T-helper 2 cell treated with Interferon-gamma antibody and Interleukin-4, amounts not matched to agents 5 μg/mL and 100 μg/mL, for 36 hours (primary cell): ENCODE data around the gene KRT72.
"Not testable (repeated sequence)": the region's sequence is repeated elsewhere in the genome, so short reads cannot be mapped to it uniquely, and the experiment has no call there.

Experiments
- DNase-seq: peaks from one replicate; pipeline ENCODE4 v3.0.0; 2021; ENCODE audit warnings: low spot score
- H3K27ac Mint-ChIP-seq: one replicate; pipeline ENCODE4 v1.8.0; 2021; ENCODE audit warnings: mild to moderate bottlenecking, mixed read lengths
- H3K27me3 Mint-ChIP-seq: one replicate; pipeline ENCODE4 v1.8.0; 2021; ENCODE audit warnings: low read depth, mixed read lengths
- H3K36me3 Mint-ChIP-seq: one replicate; pipeline ENCODE4 v1.8.0; 2021; ENCODE audit warnings: low read depth, mixed read lengths
- H3K4me1 Mint-ChIP-seq: one replicate; pipeline ENCODE4 v1.8.0; 2021; ENCODE audit warnings: low read depth, mixed read lengths
- H3K4me3 Mint-ChIP-seq: one replicate; pipeline ENCODE4 v1.8.0; 2022; ENCODE audit warnings: mild to moderate bottlenecking, moderate library complexity, mixed read lengths
- H3K9me3 Mint-ChIP-seq: one replicate; pipeline ENCODE4 v1.8.0; 2021; ENCODE audit warnings: mixed read lengths

KRT72 gene

DNA sequence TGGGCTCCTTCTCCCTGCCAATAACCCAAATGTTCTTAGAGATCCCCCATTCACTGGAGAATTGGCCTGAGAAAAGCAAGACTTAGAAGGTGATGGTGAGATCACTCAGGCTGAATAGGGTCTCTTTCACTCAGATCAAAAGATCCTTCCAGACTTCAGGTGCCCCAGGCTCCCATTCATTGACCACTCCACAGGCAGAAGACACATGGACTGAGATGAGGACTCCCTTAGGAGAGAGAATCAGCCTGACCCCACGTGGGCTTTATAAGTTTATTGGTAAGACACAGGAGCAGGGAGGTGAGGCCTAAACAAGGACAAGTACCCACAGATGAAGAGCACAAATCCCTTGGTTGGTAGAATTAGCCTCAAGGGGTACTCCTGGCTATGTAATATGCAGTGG, 6.1 kb upstream of the KRT72 start:
- Mint-ChIP-seq H3K36me3 (no peaks in the 10 kb centered on the region), H3K27ac (no peak overlapping the region), H3K4me1 (peaks cover 39% of the 10 kb centered on the region)

DNA sequence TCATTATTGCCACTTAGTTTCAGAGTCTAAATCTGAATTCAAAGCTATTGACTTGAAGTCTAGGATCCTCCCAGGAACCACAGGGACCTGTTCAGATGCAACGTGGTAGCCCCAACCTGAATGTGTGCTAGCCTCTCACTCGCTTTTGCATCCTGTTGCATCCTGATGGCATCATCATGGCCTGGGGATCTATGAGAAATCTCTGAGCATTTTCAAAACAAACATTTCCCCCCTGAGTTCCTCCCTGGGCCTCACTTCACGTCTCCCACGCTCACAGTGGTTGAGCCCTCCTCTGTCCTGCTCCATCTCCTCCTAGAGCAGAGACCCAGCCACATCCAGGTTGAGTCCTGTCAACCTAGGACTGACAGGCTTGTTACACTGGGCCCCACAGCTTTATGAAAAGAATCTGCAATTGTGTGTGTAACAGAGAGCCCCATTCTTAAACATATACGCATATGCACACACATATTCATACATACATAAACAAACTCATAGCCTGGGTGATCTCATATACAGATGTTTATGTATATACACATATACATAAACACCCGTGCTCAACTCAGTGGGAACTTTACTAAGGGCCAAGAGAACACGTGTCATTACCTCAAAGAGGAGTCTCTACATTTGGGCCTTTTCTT, 5.4 kb upstream of the KRT72 start:
- H3K27ac Mint-ChIP-seq: no peak overlapping the region
- H3K36me3 Mint-ChIP-seq: no peaks in the 10 kb centered on the region
- no peaks in the 10 kb centered on the region for H3K9me3 Mint-ChIP-seq
- H3K4me3 Mint-ChIP-seq: no peak overlapping the region
- peaks cover 39% of the 10 kb centered on the region for H3K4me1 Mint-ChIP-seq
- peaks cover 13% of the 10 kb centered on the region for H3K27me3 Mint-ChIP-seq
- DNase-seq: no peak

More for the DNA sequence above, 6.1 kb upstream of the KRT72 start:
- peaks cover 10% of the 10 kb centered on the region for H3K27me3 Mint-ChIP-seq
- H3K4me3 Mint-ChIP-seq: no peak overlapping the region
- H3K9me3 Mint-ChIP-seq: no peaks in the 10 kb centered on the region
- DNase-seq: no peak

DNA sequence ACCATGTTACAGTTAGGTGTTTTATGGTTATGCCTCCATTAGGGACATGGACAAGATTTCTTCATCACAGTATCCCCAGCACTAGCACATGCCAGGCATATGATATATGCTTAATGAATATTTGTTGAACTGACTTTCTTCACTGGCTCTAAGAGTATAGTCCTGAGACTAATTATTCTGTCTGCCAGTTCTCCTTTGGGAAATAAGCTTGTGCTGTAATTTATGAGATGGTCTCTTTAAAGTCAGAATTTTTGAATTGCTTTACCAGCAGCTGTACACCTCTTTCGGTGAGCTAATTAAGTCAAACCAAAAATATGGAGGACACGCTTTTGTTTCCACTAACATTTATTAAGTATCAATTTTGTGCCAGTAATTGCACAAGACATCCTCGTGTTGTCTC, 4.8 kb upstream of the KRT72 start:
- H3K9me3 Mint-ChIP-seq: no peaks in the 10 kb centered on the region
- peaks cover 16% of the 10 kb centered on the region for H3K27me3 Mint-ChIP-seq
- H3K4me1 Mint-ChIP-seq: peaks cover 39% of the 10 kb centered on the region
- H3K27ac Mint-ChIP-seq: no peak overlapping the region
- no peaks in the 10 kb centered on the region for H3K36me3 Mint-ChIP-seq
- DNase-seq: no peak
- H3K4me3 Mint-ChIP-seq: no peak overlapping the region

DNA sequence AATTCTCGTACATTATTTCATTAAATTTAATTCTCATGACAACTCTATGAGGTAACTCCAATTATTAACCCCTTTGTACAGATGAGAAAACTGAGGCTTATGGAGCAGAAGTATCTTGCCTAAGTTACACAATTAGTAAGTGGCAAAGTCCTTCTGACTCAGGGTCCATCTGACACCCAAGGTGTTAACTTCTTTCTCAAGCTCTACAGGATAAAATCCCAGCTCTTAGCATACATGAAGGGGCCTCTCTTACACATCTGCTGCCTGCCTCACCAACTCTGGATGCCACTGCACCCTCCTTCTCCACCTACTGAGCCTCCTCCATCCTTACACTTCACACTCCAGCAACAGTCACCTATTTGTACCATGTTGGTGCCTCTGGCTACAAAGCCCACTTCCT, 4.3 kb upstream of the KRT72 start:
- no peaks in the 10 kb centered on the region for H3K9me3 Mint-ChIP-seq
- DNase-seq: no peak
- H3K36me3 Mint-ChIP-seq: no peaks in the 10 kb centered on the region
- peaks cover 35% of the 10 kb centered on the region for H3K4me1 Mint-ChIP-seq
- H3K27me3 Mint-ChIP-seq: peaks cover 16% of the 10 kb centered on the region
- no peak overlapping the region for H3K27ac Mint-ChIP-seq
- H3K4me3 Mint-ChIP-seq: no peak overlapping the region

DNA sequence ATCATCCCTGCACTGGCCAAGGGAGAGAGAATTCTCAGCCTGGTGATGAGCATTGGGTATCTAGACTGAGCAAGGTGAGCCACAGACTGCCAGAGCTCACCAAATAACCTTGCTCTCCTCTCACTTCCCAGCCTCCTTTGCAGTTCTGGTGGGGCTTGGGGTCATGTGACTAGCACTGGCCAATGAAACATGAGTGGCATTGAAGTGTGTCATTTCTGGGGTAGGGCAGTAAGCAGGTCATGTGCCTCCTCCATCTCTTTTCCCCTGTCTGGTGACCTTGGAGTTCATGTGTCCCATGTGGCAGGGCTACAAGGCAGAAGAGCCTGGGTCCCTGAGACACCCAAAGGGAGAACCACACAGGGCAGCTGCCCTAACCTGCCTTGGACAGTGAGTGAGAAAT, 3.6 kb upstream of the KRT72 start:
- H3K27ac Mint-ChIP-seq: no peak overlapping the region
- DNase-seq: no peak

DNA sequence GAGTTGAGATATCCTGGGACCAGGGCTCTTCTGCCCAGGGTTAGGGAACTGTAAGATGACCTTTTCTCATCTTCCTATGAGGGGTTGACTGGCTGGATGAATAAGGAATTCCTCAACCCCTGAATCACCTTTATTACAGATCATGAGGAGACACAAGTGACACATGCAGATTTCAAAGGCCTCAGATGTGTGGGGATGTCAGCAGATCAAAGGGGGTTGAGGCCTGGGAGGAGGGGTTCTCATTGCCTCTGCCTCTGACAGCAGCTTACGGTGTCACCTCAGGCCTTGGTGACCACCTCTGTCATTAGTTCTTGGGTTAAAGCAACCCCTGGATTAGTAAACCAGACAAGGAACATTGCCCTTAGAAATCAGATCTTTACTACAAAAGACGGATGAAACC, 2.1 kb upstream of the KRT72 start:
- H3K9me3 Mint-ChIP-seq: no peaks in the 10 kb centered on the region
- H3K36me3 Mint-ChIP-seq: no peaks in the 10 kb centered on the region
- H3K27me3 Mint-ChIP-seq: peaks cover 27% of the 10 kb centered on the region
- H3K4me3 Mint-ChIP-seq: no peak overlapping the region
- peaks cover 20% of the 10 kb centered on the region for H3K4me1 Mint-ChIP-seq
- H3K27ac Mint-ChIP-seq: no peak overlapping the region
- no peak for DNase-seq

More for the DNA sequence above, 3.6 kb upstream of the KRT72 start:
- no peaks in the 10 kb centered on the region for H3K36me3 Mint-ChIP-seq
- H3K4me3 Mint-ChIP-seq: no peak overlapping the region
- no peaks in the 10 kb centered on the region for H3K9me3 Mint-ChIP-seq
- H3K27me3 Mint-ChIP-seq: peaks cover 23% of the 10 kb centered on the region
- peaks cover 30% of the 10 kb centered on the region for H3K4me1 Mint-ChIP-seq

DNA sequence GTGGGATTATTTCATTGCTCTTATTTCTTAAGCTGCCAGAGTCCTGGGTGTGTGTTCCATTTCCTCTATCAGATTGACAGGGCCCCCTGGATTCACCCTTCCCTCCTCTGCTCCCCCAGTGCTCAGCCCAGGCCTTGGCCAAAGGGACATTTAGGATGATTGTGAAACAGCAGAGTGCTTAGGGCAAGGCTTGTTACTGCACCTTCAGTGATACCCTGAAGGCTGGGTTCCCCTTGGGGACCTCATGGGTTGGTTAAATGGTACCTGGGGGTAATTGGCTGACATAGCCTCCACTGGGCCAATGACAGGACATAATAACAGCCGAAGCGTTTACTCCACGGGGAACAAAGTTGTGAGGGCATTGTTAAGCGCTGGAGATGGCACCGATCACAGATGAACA, 1.3 kb upstream of the KRT72 start:
- Mint-ChIP-seq H3K27ac (no peak overlapping the region), H3K27me3 (peaks cover 34% of the 10 kb centered on the region), H3K36me3 (no peaks in the 10 kb centered on the region), H3K4me3 (no peak overlapping the region), H3K4me1 (peaks cover 16% of the 10 kb centered on the region), H3K9me3 (no peaks in the 10 kb centered on the region)
- no peak for DNase-seq

DNA sequence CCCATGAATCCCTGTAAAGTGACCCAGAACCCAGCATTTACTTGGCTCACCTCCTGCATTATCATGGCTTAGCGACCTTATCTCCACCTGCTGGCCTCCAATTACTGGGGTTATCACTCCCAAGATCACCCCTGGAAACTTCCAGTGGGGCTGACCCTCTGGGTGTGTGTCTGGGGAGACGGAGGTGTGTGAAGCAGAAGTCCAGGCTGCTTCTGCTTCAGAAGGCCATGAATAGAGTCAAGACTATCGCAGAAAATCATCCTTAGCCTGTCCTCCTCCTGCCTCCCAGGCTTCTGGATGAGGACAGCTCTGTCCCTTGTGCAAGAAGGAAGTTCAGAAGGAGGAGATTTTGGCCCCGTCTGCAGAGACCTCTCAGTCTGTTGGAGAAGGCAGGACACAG, 408 bp upstream of the KRT72 start:
- no peak overlapping the region for H3K27ac Mint-ChIP-seq
- peaks cover 38% of the 10 kb centered on the region for H3K27me3 Mint-ChIP-seq

DNA sequence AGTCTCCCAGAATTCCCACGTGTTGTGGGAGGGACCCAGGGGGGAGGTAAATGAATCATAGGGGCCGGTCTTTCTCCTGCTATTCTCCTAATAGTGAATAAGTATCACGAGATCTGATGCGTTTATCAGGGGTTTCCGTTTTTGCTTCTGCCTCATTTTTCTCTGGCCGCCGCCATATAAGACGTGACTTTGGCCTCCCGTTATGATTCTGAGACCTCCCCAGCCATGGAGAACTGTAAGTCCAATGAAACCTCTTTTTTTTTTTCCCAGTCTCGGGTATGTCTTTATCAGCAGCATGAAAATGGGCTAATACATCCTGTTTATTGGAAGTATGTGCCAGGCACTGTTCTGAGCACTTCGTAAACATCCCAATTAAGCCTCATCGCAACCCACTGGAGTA, 788 bp downstream of the KRT72 start:
- no peak for DNase-seq
- Mint-ChIP-seq H3K27ac (no peak overlapping the region), H3K36me3 (no peaks in the 10 kb centered on the region), H3K4me3 (no peak overlapping the region), H3K9me3 (no peaks in the 10 kb centered on the region), H3K27me3 (peaks cover 45% of the 10 kb centered on the region), H3K4me1 (peaks cover 10% of the 10 kb centered on the region)

More for the DNA sequence above, 408 bp upstream of the KRT72 start:
- Mint-ChIP-seq H3K9me3 (no peaks in the 10 kb centered on the region), H3K4me1 (peaks cover 14% of the 10 kb centered on the region), H3K4me3 (no peak overlapping the region), H3K36me3 (no peaks in the 10 kb centered on the region)
- DNase-seq: no peak

DNA sequence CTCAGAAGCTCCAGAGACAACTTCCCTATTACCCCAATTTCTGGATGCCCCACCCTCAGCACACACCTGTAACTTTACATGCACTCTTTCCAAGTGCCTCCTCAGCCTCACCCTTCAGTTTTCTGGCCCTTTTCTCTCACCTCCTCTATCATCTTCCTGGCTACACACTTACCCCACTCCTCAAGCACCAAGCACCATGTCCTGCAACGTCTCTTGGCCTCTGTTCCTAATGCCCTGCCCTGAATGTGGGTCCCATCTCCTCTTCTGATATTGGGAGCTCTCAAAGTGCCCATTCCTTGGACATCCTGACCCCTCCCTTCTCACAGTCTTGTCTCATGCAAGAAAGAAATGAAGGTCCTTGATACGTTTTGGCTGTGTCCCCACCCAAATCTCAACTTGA, 1.2 kb downstream of the KRT72 start:
- Mint-ChIP-seq H3K4me3 (no peak overlapping the region), H3K27ac (no peak overlapping the region), H3K4me1 (peaks cover 7% of the 10 kb centered on the region), H3K36me3 (no peaks in the 10 kb centered on the region), H3K27me3 (peaks cover 46% of the 10 kb centered on the region), H3K9me3 (no peaks in the 10 kb centered on the region)
- DNase-seq: no peak

DNA sequence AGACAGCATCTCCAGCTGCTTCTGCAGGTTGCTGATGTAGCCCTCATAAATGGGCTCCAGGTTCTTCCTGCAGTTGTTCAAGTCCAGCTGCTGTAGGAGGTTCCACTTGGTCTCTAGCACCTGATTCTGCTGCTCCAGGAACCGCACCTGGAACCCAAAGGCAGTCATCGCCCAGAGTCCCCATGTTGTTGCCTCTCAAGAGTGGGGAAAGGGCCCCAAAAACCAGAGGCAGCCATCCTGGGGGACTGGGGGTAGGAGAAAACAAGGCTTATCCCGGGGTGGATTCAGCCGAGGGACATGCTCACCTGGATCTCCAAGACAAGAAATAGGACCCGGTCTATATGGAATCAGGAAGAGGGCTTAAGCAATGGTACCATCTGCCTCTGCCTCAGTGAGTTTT, 2.3 kb downstream of the KRT72 start:
- H3K9me3 Mint-ChIP-seq: no peaks in the 10 kb centered on the region
- peaks cover 2% of the 10 kb centered on the region for H3K4me1 Mint-ChIP-seq
- H3K27me3 Mint-ChIP-seq: peaks cover 45% of the 10 kb centered on the region
- no peaks in the 10 kb centered on the region for H3K36me3 Mint-ChIP-seq
- no peak overlapping the region for H3K27ac Mint-ChIP-seq
- no peak overlapping the region for H3K4me3 Mint-ChIP-seq
- DNase-seq: no peak

DNA sequence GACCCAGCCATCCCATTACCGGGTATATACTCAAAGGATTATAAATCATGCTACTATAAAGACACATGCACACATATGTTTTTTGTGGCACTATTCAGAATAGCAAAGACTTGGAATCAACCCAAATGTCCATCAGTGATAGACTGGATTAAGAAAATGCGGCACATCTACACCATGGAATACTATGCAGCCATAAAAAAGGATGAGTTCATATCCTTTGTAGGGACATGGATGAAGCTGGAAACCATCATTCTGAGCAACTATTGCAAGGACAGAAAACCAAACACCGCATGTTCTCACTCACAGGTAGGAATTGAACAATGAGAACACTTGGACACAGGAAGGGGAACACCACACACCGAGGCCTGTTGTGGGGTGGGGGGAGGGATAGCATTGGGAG, 7.0 kb downstream of the KRT72 start:
- not testable (repeated sequence) for H3K27ac Mint-ChIP-seq, H3K9me3 Mint-ChIP-seq, H3K4me3 Mint-ChIP-seq, H3K36me3 Mint-ChIP-seq, DNase-seq, H3K4me1 Mint-ChIP-seq
- H3K27me3 Mint-ChIP-seq: peaks cover 38% of the 10 kb centered on the region

DNA sequence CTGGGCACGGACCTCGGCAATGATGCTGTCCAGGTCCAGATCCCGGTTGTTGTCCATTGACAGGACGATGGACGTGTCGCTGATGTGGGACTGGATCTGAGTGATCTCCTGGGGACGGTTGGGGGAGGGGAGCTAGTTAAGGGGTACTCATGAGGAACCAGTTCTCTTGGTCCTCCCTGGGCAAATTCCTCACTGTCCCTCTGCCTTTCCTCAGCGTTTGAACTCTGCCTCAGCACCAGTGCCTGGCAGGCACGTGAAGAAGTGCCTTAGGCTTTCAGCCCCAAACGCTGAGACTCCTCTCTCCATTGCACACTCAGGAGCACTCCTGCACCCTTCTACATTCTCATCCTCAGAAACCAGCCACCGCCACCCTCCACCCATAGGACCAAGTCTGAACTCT, 9.7 kb downstream of the KRT72 start:
- H3K27ac Mint-ChIP-seq: no peak overlapping the region
- H3K9me3 Mint-ChIP-seq: no peaks in the 10 kb centered on the region
- peaks cover 8% of the 10 kb centered on the region for H3K4me1 Mint-ChIP-seq
- no peaks in the 10 kb centered on the region for H3K36me3 Mint-ChIP-seq
- no peak for DNase-seq
- peaks cover 28% of the 10 kb centered on the region for H3K27me3 Mint-ChIP-seq
- no peak overlapping the region for H3K4me3 Mint-ChIP-seq

DNA sequence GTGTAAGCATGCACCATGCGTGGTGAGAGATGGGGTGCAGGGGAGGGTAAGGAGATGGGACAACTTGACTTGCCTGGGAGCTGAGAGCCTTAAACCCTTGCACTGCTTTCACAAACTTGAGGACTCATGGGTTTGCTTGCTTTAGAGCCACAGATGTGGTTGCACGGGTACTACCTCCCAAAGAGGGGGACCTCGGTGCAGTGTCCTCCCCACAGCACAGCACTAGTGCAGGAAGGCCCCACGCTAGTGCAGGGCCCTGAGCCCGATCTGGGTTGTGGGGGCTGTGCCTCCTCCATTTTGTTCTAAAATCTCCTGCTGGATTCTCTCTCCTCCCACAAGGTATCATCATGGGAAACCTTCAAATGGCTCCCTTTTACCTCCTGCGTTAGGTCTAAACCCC, 11.2 kb downstream of the KRT72 start:
- DNase-seq: no peak
- Mint-ChIP-seq H3K27me3 (peaks cover 20% of the 10 kb centered on the region), H3K9me3 (no peaks in the 10 kb centered on the region), H3K36me3 (no peaks in the 10 kb centered on the region), H3K27ac (no peak overlapping the region), H3K4me1 (peaks cover 22% of the 10 kb centered on the region), H3K4me3 (no peak overlapping the region)

DNA sequence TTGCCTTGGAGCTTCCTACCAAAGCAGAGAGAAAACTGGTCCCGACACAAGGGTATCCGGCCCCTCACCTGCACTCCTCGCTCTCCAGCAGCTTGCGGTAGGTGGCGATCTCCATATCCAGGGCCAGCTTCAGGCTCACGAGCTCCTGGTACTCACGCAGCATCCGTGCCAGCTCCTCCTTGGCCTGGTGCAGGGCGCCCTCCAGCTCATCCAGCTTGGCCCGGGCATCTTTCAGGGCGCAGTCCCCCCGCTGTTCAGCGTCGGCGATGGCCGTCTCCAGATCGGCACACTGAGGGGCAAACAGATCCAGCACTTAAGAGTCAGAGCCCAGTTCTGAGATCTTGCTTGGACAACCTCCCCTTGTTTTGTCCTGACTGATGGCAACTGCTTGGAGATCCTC, 13.7 kb downstream of the KRT72 start:
- no peak overlapping the region for H3K4me3 Mint-ChIP-seq
- H3K27me3 Mint-ChIP-seq: peaks cover 19% of the 10 kb centered on the region
- no peak overlapping the region for H3K27ac Mint-ChIP-seq
- H3K4me1 Mint-ChIP-seq: peaks cover 30% of the 10 kb centered on the region
- H3K36me3 Mint-ChIP-seq: no peaks in the 10 kb centered on the region
- H3K9me3 Mint-ChIP-seq: no peaks in the 10 kb centered on the region
- DNase-seq: no peak
